Measurements from ENCODE around the gene SPATS2L.
A peak's percentile ranks its signal among the peaks of the same experiment; 100 is the strongest.

Gene SPATS2L

DNA sequence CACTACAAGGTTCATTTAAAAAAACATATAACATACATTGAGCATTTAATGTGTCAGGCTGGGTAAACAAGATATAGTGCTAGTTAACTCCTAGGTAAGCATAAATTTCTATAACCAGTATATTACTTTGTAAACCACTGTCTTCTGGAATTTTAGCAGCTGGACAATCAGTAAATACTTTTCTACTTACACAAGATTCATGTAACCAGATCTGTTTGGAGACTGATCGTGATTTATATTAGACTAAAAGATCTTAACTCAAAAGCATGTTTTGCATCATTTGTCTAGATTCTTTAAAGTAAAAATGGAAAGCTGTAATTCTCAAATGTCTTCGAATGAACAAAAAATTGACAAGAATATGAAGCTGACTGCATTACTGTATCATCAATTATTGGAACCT lies 218.6 kb downstream of the SPATS2L start:
- no peak for FAIRE-seq
- no peak for TF ChIP-seq PAX5 (IDR thresholded peaks at IDR 0.05; ENCODE audit: insufficient read depth, low read length, severe bottlenecking)
- no peak for TF ChIP-seq TAF1 (IDR thresholded peaks at IDR 0.05; ENCODE audit: low read depth, low read length)
- TF ChIP-seq SPI1 (IDR thresholded peaks at IDR 0.05; ENCODE audit: low read depth, low read length): no peak
- no peak for TF ChIP-seq POLR2AphosphoS5 (IDR thresholded peaks at IDR 0.05; ENCODE audit: low read depth, low read length)
- TF ChIP-seq POU2F2 (IDR thresholded peaks at IDR 0.05; ENCODE audit: low read depth, low read length): no peak
- TF ChIP-seq POLR2A (IDR thresholded peaks at IDR 0.05; ENCODE audit: low read depth, low read length): no peak
- DNase-seq (ENCODE audit: insufficient read length, low spot score): no peak

DNA sequence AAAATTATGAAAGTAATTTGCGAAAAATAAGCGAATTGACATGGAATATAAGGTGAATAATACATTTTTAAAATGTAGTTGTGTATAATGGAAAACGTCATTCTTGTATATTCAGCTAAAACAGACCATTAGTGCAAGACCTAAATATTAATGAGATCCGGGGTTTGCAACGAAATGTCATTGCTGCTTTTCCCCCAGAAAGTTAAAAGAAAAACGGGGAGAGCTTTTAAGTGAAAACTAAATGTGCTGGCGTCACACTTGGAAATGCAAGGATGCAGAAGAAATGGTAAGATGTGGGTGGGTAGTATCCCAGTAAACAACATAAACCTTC lies 219.0 kb downstream of the SPATS2L start:
- FAIRE-seq (no peak), DNase-seq (ENCODE audit: insufficient read length, low spot score) (no peak)
- TF ChIP-seq PAX5 (IDR thresholded peaks at IDR 0.05; ENCODE audit: insufficient read depth, low read length, severe bottlenecking) (no peak), SPI1 (IDR thresholded peaks at IDR 0.05; ENCODE audit: low read depth, low read length) (no peak)

GRCh38 chr2:200525882-200526651 lies 219.6 kb downstream of the SPATS2L start, which contains the start of gene SGO2:
Gene SGO2 (plus strand): TSS chr2:200526207. CDS start chr2:200532976, 6,769 bp downstream.
- FAIRE-seq (peak; percentile 100), DNase-seq (ENCODE audit: insufficient read length, low spot score) (peak; percentile 79)
- 0 out of 2 replicates have a peak, but pooled peaks have one; percentile 53 for TF ChIP-seq SPI1 (IDR thresholded peaks at IDR 0.05; ENCODE audit: low read depth, low read length)
- peak; percentile 45 for TF ChIP-seq TAF1 (IDR thresholded peaks at IDR 0.05; ENCODE audit: low read depth, low read length)
- no peak for TF ChIP-seq PAX5 (IDR thresholded peaks at IDR 0.05; ENCODE audit: insufficient read depth, low read length, severe bottlenecking)
- TF ChIP-seq POLR2AphosphoS5 (IDR thresholded peaks at IDR 0.05; ENCODE audit: low read depth, low read length): peak; percentile 79; the same call in 1 of the 2 replicates
- 0 out of 2 replicates have a peak, but pooled peaks have one; percentile 12 for TF ChIP-seq POU2F2 (IDR thresholded peaks at IDR 0.05; ENCODE audit: low read depth, low read length)
- peak; percentile 87 for TF ChIP-seq POLR2A (IDR thresholded peaks at IDR 0.05; ENCODE audit: low read depth, low read length)

DNA sequence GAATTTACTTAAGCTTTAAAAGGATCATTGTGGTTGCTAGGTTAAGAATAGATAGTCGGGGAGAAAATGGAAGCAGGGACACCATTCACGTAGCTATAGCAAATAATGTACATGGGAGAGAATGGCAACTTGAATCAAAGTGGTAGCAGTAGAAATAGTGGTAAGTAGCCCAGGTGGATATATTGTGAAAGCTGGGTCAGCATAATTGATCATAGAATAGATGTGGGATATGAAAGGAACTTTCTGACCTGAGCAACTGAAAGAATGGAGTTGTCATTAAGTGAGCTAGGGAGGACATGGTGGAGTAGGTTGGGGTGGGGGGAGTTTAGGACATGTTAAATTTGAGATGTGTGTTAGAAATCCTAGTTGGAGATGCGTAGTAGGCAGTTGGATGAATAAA lies 221.7 kb downstream of the SPATS2L start:
- FAIRE-seq: no peak
- no peak for TF ChIP-seq PAX5 (IDR thresholded peaks at IDR 0.05; ENCODE audit: insufficient read depth, low read length, severe bottlenecking)
- TF ChIP-seq POU2F2 (IDR thresholded peaks at IDR 0.05; ENCODE audit: low read depth, low read length): no peak
- no peak for TF ChIP-seq SPI1 (IDR thresholded peaks at IDR 0.05; ENCODE audit: low read depth, low read length)
- DNase-seq (ENCODE audit: insufficient read length, low spot score): no peak

Data from GM12891 (cell line).